Suprapubic skin (tissue), 4 donors: ENCODE results near the gene PRKCE.

ENCODE experiments used
- CTCF ChIP-seq, 2 donors: fragments of 200-600 bp in 1 of 2; fragments of 450-650 bp in 1 of 2; sonication (generic) in 1 of 2; IDR thresholded peaks; one replicate each; pipeline ENCODE4 v1.5.1; 2016 to 2019; ENCODE audit warnings: antibody characterized with exemption in 2 of 2, mild to moderate bottlenecking in 1 of 2, moderate library complexity in 1 of 2
- EP300 ChIP-seq: sonication (generic); formaldehyde crosslinking; IDR thresholded peaks from one replicate; pipeline ENCODE4 v1.6.1; 2017; ENCODE audit warnings: antibody characterized with exemption
- POLR2A ChIP-seq, 2 donors: fragments of 450-650 bp; IDR thresholded peaks; one replicate each; pipeline ENCODE4 v1.6.1; 2017; ENCODE audit warnings: antibody characterized with exemption in 2 of 2, mild to moderate bottlenecking in 2 of 2, moderate library complexity in 2 of 2
- POLR2AphosphoS5 ChIP-seq, 3 donors: sonication (generic); formaldehyde crosslinking; IDR thresholded peaks; one replicate each; pipeline ENCODE4 v1.6.1; 2017; ENCODE audit warnings: antibody characterized with exemption in 3 of 3

GRCh38 chr2:45799679-45800381 is 148.4 kb downstream of the PRKCE start:
- TF ChIP-seq CTCF (IDR thresholded peaks at IDR 0.05) (no peak), POLR2AphosphoS5 (IDR thresholded peaks at IDR 0.05) (no peak), POLR2A (IDR thresholded peaks at IDR 0.05) (no peak), EP300 (no peak)
